ENCODE data around the gene PIN4. TPM values are rescaled to one million over a fixed set of nuclear protein-coding genes. Genes with fewer than 3 reads are reported as not detected.

Gene PIN4
- total RNA-seq, 3 donors from 2014 or later, result 11.3 to 20.0 (median 12.5) TPM

- no peaks in the 10 kb centered on the region for H3K4me1 ChIP-seq
- H3K4me3 ChIP-seq, result no peak overlapping the region
- no peak for DNase-seq (ENCODE audit: low spot score in 2 of 2)
- H3K36me3 ChIP-seq, result no peaks in the 10 kb centered on the region
- no peak overlapping the region for H3K27ac ChIP-seq
- peaks cover 0 to 23% of the 10 kb centered on the region in 2 donors for H3K9me3 ChIP-seq
- no peak for TF ChIP-seq POLR2AphosphoS5 (IDR thresholded peaks at IDR 0.05)
- no peak for TF ChIP-seq CTCF (IDR thresholded peaks at IDR 0.05)
- no peak for TF ChIP-seq POLR2A (IDR thresholded peaks at IDR 0.05)
- H3K27me3 ChIP-seq, result peaks cover 0 to 23% of the 10 kb centered on the region in 2 donors
- intact Hi-C loops (cut with DNase I; ENCODE audit: low total_unique reads), result no loop called here
Observed at GRCh38 chrX:72230290-72230689, 48.7 kb downstream of the PIN4 start.

GRCh38 chrX:72236841-72237240 lies 55.3 kb downstream of the PIN4 start:
- Histone ChIP-seq H3K36me3 (no peaks in the 10 kb centered on the region), H3K4me3 (no peak overlapping the region), H3K9me3 (no peaks in the 10 kb centered on the region), H3K4me1 (no peaks in the 10 kb centered on the region), H3K27me3 (peaks cover 0 to 7% of the 10 kb centered on the region in 2 donors), H3K27ac (no peak overlapping the region)
- intact Hi-C loops (cut with DNase I; ENCODE audit: low total_unique reads), result no loop called here
- no peak for DNase-seq (ENCODE audit: low spot score in 2 of 2)
- no peak for TF ChIP-seq CTCF (IDR thresholded peaks at IDR 0.05)

- Histone ChIP-seq H3K27ac (no peak overlapping the region), H3K27me3 (peaks cover 0 to 2% of the 10 kb centered on the region in 2 donors), H3K4me3 (no peak overlapping the region), H3K36me3 (no peaks in the 10 kb centered on the region), H3K4me1 (no peaks in the 10 kb centered on the region), H3K9me3 (no peaks in the 10 kb centered on the region)
- intact Hi-C loops (cut with DNase I; ENCODE audit: low total_unique reads), result no loop called here
- no peak for TF ChIP-seq CTCF (IDR thresholded peaks at IDR 0.05)
- no peak for TF ChIP-seq POLR2A (IDR thresholded peaks at IDR 0.05)
- no peak for TF ChIP-seq POLR2AphosphoS5 (IDR thresholded peaks at IDR 0.05)
- DNase-seq (ENCODE audit: low spot score in 2 of 2), result no peak
Observed at GRCh38 chrX:72238183-72238582, 56.6 kb downstream of the PIN4 start.

- Histone ChIP-seq H3K4me3 (peak within 1 kb of the TSS; percentile 21 to 55 (median 33)), H3K27me3 (no peaks in the 10 kb centered on the region), H3K27ac (peak within 1 kb of the TSS in 1 of 2 donors; percentile 69), H3K9me3 (no peaks in the 10 kb centered on the region), H3K4me1 (no peaks in the 10 kb centered on the region), H3K36me3 (no peaks in the 10 kb centered on the region)
- peak; percentile 69 to 81 for DNase-seq (ENCODE audit: low spot score in 2 of 2)
- intact Hi-C loops (cut with DNase I; ENCODE audit: low total_unique reads), result no loop called here
- TF ChIP-seq POLR2A (IDR thresholded peaks at IDR 0.05) (no peak), POLR2AphosphoS5 (IDR thresholded peaks at IDR 0.05) (peak in 2 of 3 donors; percentile 36 to 44), CTCF (IDR thresholded peaks at IDR 0.05) (no peak)
Observed at GRCh38 chrX:72238721-72239475, 57.3 kb downstream of the PIN4 start, which contains the start of gene ERCC6L. ERCC6L (minus strand) TSS chrX:72239027; CDS start chrX:72238911, 116 bp downstream.

GRCh38 chrX:72240976-72241375 lies 59.4 kb downstream of the PIN4 start:
- Histone ChIP-seq H3K9me3 (no peaks in the 10 kb centered on the region), H3K4me3 (no peak overlapping the region), H3K27me3 (peaks cover 0 to 14% of the 10 kb centered on the region in 2 donors), H3K27ac (no peak overlapping the region), H3K4me1 (no peaks in the 10 kb centered on the region), H3K36me3 (no peaks in the 10 kb centered on the region)
- TF ChIP-seq POLR2A (IDR thresholded peaks at IDR 0.05), result no peak
- DNase-seq (ENCODE audit: low spot score in 2 of 2), result no peak
- intact Hi-C loops (cut with DNase I; ENCODE audit: low total_unique reads), result no loop called here
